ENCODE results near the gene NRG3.

NRG3 gene

GRCh38 chr10:82515256-82515655 lies 640.3 kb downstream of the NRG3 start:
- no peak for DNase-seq

- no peak for DNase-seq
Observed at GRCh38 chr10:82529062-82529461, 654.1 kb downstream of the NRG3 start.

GRCh38 chr10:82535457-82535856 lies 660.5 kb downstream of the NRG3 start:
- no peak for DNase-seq

- DNase-seq: no peak
Observed at GRCh38 chr10:82536668-82537067, 661.7 kb downstream of the NRG3 start.

- no peak for DNase-seq
Observed at GRCh38 chr10:82538272-82538671, 663.3 kb downstream of the NRG3 start.

GRCh38 chr10:82543631-82544030 lies 668.6 kb downstream of the NRG3 start:
- no peak for DNase-seq

GRCh38 chr10:82544377-82544776 lies 669.4 kb downstream of the NRG3 start:
- no peak for DNase-seq

GRCh38 chr10:82551506-82551905 lies 676.5 kb downstream of the NRG3 start:
- no peak for DNase-seq

- no peak for DNase-seq
Observed at GRCh38 chr10:82552267-82552666, 677.3 kb downstream of the NRG3 start.

- no peak for DNase-seq
Observed at GRCh38 chr10:82554381-82554780, 679.4 kb downstream of the NRG3 start.

- no peak for DNase-seq
Observed at GRCh38 chr10:82558014-82558607, 683.1 kb downstream of the NRG3 start.

GRCh38 chr10:82564353-82565196 lies 689.6 kb downstream of the NRG3 start:
- no peak for DNase-seq

- no peak for DNase-seq
Observed at GRCh38 chr10:82565197-82565575, 690.2 kb downstream of the NRG3 start.

- DNase-seq: no peak
Observed at GRCh38 chr10:82572744-82573143, 697.8 kb downstream of the NRG3 start.

GRCh38 chr10:82574081-82574480 lies 699.1 kb downstream of the NRG3 start:
- DNase-seq: no peak

- no peak for DNase-seq
Observed at GRCh38 chr10:82575318-82575717, 700.3 kb downstream of the NRG3 start.

GRCh38 chr10:82576093-82576492 lies 701.1 kb downstream of the NRG3 start:
- DNase-seq: no peak

- DNase-seq: no peak
Observed at GRCh38 chr10:82581940-82582339, 706.9 kb downstream of the NRG3 start.

GRCh38 chr10:82591421-82591820 lies 716.4 kb downstream of the NRG3 start:
- DNase-seq: no peak

- no peak for DNase-seq
Observed at GRCh38 chr10:82597840-82598239, 722.8 kb downstream of the NRG3 start.

GRCh38 chr10:82609845-82610244 lies 734.9 kb downstream of the NRG3 start:
- no peak for DNase-seq

GRCh38 chr10:82618007-82618406 lies 743.0 kb downstream of the NRG3 start:
- no peak for DNase-seq

- DNase-seq: no peak
Observed at GRCh38 chr10:82621680-82622079, 746.7 kb downstream of the NRG3 start.

- no peak for DNase-seq
Observed at GRCh38 chr10:82622479-82622878, 747.5 kb downstream of the NRG3 start.
